GM06990 (cell line): ENCODE data around the gene FBL.
A peak's percentile ranks its signal among the peaks of the same experiment; 100 is the strongest.

Experiments used
- DNase-seq: peaks from one replicate; pipeline ENCODE4 v3.0.0-alpha.2; 2011; ENCODE audit not compliant: insufficient read length; ENCODE audit errors: extremely low read depth
- H3K27me3 ChIP-seq: replicated peaks from 2 replicates; pipeline ENCODE4 v1.6.0; 2011; ENCODE audit warnings: low read length; ENCODE audit not compliant: control insufficient read depth, insufficient read depth
- H3K36me3 ChIP-seq: 2 replicates; pipeline ENCODE4 v1.5.1; 2011; ENCODE audit warnings: low read length; ENCODE audit not compliant: control insufficient read depth, insufficient read depth
- H3K4me3 ChIP-seq: replicated peaks from 2 replicates; pipeline ENCODE4 v1.5.1; 2011; ENCODE audit warnings: low read depth, mild to moderate bottlenecking, control low read depth, low read length
- TF ChIP-seq, protein P1 (sequence below): IDR thresholded peaks from 2 replicates; pipeline ENCODE4 v1.5.1; 2011; ENCODE audit warnings: low read length, control low read depth, mild to moderate bottlenecking, inconsistent platforms; ENCODE audit not compliant: insufficient read depth, poor library complexity, severe bottlenecking

FBL gene

DNA sequence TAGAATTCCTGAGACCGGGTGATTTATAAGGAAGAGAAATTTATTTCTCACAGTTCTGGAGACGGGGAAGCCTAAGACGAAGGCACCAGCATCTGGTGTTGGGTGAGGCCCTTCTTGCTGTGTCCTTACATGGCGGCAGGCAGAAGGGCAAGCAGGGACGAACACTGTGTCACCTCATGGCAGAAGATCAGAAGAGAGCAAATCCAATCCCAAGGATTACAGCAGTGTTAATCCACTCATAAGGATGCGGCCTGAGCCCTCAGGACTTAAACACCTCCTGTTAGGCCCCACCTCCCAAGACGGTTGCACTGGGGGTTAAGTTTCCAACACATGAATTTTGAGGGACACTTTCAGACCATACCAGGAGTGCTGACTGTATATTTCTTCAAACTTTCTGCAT is 6.7 kb upstream of the FBL start:
- no peaks in the 10 kb centered on the region for H3K36me3 ChIP-seq
- H3K27me3 ChIP-seq = no peaks in the 10 kb centered on the region
- DNase-seq = no peak
- H3K4me3 ChIP-seq = no peak overlapping the region
- TF ChIP-seq, protein P1, sequence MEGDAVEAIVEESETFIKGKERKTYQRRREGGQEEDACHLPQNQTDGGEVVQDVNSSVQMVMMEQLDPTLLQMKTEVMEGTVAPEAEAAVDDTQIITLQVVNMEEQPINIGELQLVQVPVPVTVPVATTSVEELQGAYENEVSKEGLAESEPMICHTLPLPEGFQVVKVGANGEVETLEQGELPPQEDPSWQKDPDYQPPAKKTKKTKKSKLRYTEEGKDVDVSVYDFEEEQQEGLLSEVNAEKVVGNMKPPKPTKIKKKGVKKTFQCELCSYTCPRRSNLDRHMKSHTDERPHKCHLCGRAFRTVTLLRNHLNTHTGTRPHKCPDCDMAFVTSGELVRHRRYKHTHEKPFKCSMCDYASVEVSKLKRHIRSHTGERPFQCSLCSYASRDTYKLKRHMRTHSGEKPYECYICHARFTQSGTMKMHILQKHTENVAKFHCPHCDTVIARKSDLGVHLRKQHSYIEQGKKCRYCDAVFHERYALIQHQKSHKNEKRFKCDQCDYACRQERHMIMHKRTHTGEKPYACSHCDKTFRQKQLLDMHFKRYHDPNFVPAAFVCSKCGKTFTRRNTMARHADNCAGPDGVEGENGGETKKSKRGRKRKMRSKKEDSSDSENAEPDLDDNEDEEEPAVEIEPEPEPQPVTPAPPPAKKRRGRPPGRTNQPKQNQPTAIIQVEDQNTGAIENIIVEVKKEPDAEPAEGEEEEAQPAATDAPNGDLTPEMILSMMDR = no peak

DNA sequence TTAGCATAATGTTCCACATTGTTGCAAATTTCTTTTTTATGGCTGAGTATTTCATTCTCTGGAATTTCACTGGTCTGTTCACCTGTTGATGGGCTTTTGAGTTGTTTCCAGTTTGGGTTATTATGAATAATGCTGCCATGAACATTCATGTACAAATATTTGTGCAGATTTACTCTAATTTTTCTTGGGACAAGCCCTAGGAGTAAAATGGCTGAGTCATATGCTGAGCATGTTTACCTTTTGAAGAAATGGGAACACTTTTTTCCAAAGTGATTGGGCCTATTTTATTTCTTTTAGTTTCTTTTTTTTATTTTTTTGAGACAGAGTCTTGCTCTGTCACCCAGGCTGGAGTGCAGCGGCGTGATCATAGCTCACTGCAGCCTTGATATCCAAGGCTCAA is 4.7 kb upstream of the FBL start:
- no peaks in the 10 kb centered on the region for H3K27me3 ChIP-seq
- TF ChIP-seq, protein P1 = no peak
- no peak overlapping the region for H3K4me3 ChIP-seq
- no peaks in the 10 kb centered on the region for H3K36me3 ChIP-seq
- no peak for DNase-seq

DNA sequence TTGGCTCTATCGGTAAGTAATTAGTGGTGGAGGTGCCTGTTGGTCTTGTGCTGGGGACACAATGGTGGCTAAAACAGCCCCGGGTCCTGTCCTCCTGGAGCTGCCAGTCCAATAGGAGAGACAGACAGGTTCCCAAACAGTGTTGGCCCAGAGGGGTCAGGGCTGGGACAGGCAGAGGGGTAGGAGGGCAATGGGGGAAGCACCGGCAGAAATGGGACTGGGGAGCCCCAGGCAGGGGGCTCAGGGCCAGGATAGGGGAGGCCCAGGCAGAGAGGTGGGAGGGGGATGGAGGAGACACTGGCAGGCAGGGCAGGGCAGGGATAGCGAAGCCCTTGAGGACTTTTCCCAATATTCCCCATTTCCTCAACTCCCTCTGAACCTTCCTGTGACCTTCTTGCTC is 2.2 kb upstream of the FBL start:
- TF ChIP-seq, protein P1 = no peak
- H3K27me3 ChIP-seq = no peaks in the 10 kb centered on the region
- no peak overlapping the region for H3K4me3 ChIP-seq
- no peaks in the 10 kb centered on the region for H3K36me3 ChIP-seq
- no peak for DNase-seq

DNA sequence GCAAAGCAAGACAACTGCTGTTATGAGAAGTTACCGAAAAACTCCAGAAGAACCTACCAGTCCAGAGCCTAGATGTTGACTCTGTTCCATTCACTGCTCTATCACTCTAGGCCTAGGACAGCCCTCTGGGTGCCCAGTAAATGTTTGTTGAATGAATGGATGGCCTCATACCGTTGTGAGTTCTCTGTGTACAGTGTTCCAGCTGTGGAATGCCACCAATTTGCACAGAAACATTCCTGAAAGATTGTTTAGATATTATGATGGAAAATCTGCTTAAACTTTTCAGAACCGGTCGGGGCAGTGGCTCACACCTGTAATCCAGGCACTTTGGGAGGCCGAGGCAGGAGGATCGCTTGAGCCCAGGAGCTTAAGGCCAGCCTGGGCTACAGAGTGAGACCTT is 1.3 kb upstream of the FBL start:
- DNase-seq = no peak
- H3K4me3 ChIP-seq = no peak overlapping the region
- H3K27me3 ChIP-seq = no peaks in the 10 kb centered on the region
- TF ChIP-seq, protein P1 = no peak
- no peaks in the 10 kb centered on the region for H3K36me3 ChIP-seq

DNA sequence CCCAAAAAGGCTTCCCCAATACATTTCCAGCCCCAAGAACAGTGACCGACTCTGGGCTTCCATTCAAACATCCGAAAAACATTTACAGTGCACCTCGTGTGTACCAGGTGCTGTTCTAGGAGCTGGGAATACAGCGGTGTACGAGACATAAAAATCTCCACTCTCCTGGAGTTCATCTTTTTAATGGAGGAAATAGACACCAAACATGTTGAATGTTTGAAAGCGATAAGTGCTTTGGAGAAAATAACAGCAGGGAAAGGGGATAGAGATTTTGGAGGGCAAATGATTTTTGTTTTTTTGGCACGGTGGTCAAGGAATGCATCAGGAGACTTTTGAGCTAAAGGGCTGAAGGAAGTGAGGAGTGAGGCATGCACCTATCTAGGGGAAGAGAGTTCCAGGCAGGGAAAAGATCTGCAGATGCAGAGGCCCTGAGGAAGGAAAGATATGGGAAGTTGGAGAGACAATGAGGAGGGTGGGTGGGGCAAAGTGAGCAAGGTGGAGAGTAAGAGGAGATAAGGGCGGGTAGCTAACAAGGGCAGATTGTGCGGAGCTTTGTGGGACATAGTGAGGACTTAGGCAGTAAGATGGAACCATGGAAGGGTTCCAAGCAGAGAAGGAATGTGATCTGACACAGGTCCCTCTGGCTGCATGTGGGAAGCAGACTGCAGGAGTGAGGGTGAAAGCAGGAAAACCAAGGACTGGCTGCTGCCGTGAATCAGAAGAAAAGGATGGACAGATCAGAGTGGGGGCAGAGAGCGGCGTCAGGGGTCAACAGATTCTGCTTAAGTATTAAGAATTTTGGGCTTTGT is 703 bp upstream of the FBL start:
- Histone ChIP-seq H3K27me3 (no peaks in the 10 kb centered on the region), H3K36me3 (no peaks in the 10 kb centered on the region), H3K4me3 (peak overlapping the region; percentile 40)
- TF ChIP-seq, protein P1 = no peak
- DNase-seq = no peak

DNA sequence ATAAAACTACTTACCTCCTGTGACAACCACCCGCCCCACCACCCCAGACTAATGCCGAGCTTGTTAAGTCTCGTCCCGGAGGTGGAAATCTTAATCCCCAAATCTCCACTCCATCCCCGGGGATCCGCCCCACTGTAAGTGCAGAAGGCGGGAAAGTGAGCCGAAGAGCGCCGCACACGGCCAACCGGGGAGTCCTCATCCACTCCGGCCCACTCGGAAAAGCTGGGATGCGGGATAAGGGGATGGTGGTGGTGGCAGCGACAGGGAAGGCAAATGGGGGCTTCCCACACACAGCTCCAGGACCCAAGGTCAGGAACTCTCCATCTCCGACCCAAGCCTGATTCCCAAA is 621 bp downstream of the FBL start:
- TF ChIP-seq, protein P1 = peak; percentile 21
- DNase-seq = peak; percentile 33
- H3K27me3 ChIP-seq = no peaks in the 10 kb centered on the region
- H3K36me3 ChIP-seq = no peaks in the 10 kb centered on the region
- peak overlapping the region; percentile 97 for H3K4me3 ChIP-seq
